Mammary epithelial cell (primary cell): ENCODE data around the gene RGS14.

ENCODE experiments used
- EZH2 ChIP-seq: IDR thresholded peaks from 2 replicates; pipeline ENCODE4 v1.6.1; 2012; ENCODE audit warnings: low read length, inconsistent platforms, borderline replicate concordance
- TF ChIP-seq, protein P1 (sequence below), 2 donors: IDR thresholded peaks in 1 of 2; conservative IDR thresholded peaks in 1 of 2; 2 replicates each; pipeline ENCODE4 v1.5.1; 2011 to 2012; ENCODE audit warnings: inconsistent platforms in 2 of 2, low read length in 2 of 2, mild to moderate bottlenecking in 2 of 2, control low read depth in 1 of 2, low read depth in 1 of 2; ENCODE audit not compliant: insufficient read depth in 1 of 2; ENCODE audit errors: extremely low read depth in 1 of 2

DNA sequence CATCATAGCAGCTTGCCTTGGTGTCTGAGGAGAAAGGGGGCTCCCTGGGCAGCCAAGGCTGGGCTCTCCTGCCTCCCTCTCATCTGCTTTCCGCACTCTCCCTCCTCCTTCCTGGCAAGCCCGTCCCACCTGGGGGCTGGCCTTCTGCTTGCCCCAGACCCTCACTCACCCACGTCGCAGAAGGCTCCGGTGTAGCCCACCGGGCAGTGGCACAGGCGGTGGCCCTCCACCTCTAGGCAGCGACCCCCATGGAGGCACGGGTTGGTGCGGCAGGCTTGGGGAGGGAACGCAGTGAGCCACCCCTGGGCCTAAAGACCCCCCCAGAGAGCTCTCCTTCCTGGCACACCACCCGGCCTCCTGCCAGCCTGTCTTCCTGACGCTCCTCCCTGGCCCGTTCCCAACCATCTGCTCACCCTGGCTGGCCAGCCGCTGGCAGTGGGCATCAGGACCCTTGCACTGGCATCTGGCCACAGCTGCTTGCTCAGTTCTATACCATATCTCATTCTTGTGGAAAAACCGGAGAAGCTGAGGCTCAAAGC is 47.0 kb downstream of the RGS14 start:
- TF ChIP-seq, protein P1, sequence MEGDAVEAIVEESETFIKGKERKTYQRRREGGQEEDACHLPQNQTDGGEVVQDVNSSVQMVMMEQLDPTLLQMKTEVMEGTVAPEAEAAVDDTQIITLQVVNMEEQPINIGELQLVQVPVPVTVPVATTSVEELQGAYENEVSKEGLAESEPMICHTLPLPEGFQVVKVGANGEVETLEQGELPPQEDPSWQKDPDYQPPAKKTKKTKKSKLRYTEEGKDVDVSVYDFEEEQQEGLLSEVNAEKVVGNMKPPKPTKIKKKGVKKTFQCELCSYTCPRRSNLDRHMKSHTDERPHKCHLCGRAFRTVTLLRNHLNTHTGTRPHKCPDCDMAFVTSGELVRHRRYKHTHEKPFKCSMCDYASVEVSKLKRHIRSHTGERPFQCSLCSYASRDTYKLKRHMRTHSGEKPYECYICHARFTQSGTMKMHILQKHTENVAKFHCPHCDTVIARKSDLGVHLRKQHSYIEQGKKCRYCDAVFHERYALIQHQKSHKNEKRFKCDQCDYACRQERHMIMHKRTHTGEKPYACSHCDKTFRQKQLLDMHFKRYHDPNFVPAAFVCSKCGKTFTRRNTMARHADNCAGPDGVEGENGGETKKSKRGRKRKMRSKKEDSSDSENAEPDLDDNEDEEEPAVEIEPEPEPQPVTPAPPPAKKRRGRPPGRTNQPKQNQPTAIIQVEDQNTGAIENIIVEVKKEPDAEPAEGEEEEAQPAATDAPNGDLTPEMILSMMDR (conservative IDR thresholded peaks at IDR 0.05 in 1 of 2, IDR thresholded peaks at IDR 0.05 in 1 of 2; ENCODE audit: extremely low read depth in 1 of 2, insufficient read depth in 1 of 2, low read depth in 1 of 2, low read length in 2 of 2), result no peak
- TF ChIP-seq EZH2, result no peak
